ENCODE data around the gene EVA1B.

Gene EVA1B

GRCh38 chr1:36323636-36324352 lies at the start of gene EVA1B:
Gene EVA1B (minus strand): TSS chr1:36323645. CDS start chr1:36323037, 608 bp downstream.
- no peak for DNase-seq (ENCODE audit: low spot score in 2 of 2)
- Mint-ChIP-seq H3K27me3 (peaks cover 22% of the 10 kb centered on the region), H3K9me3 (no peaks in the 10 kb centered on the region), H3K4me3 (peak within 1 kb of the TSS; percentile 77), H3K4me1 (peaks cover 18% of the 10 kb centered on the region), H3K36me3 (no peaks in the 10 kb centered on the region), H3K27ac (no peak within 1 kb of the TSS)
- peak; percentile 18 for ATAC-seq (ENCODE audit: low read depth)

- H3K27me3 Mint-ChIP-seq, result no peaks in the 10 kb centered on the region
- no peak for ATAC-seq (ENCODE audit: low read depth)
- H3K4me3 Mint-ChIP-seq, result no peak overlapping the region
- peaks cover under 1% of the 10 kb centered on the region for H3K36me3 Mint-ChIP-seq
- H3K4me1 Mint-ChIP-seq, result peaks cover 41% of the 10 kb centered on the region
- no peak for DNase-seq (ENCODE audit: low spot score in 2 of 2)
- no peaks in the 10 kb centered on the region for H3K9me3 Mint-ChIP-seq
- peak overlapping the region; percentile 95 for H3K27ac Mint-ChIP-seq
Observed at GRCh38 chr1:36372617-36373016, 49.2 kb upstream of the EVA1B start.

GRCh38 chr1:36369061-36369861 lies 45.8 kb upstream of the EVA1B start:
- H3K36me3 Mint-ChIP-seq, result peaks cover 8% of the 10 kb centered on the region
- H3K4me1 Mint-ChIP-seq, result peaks cover 36% of the 10 kb centered on the region
- H3K4me3 Mint-ChIP-seq, result no peak overlapping the region
- no peaks in the 10 kb centered on the region for H3K9me3 Mint-ChIP-seq
- H3K27me3 Mint-ChIP-seq, result no peaks in the 10 kb centered on the region
- peak; percentile 88 to 89 for DNase-seq (ENCODE audit: low spot score in 2 of 2)
- no peak overlapping the region for H3K27ac Mint-ChIP-seq
- peak; percentile 50 for ATAC-seq (ENCODE audit: low read depth)

- Mint-ChIP-seq H3K4me3 (no peak overlapping the region), H3K27me3 (no peaks in the 10 kb centered on the region), H3K4me1 (peaks cover 23% of the 10 kb centered on the region), H3K36me3 (peaks cover 8% of the 10 kb centered on the region), H3K27ac (no peak overlapping the region), H3K9me3 (no peaks in the 10 kb centered on the region)
- DNase-seq (ENCODE audit: low spot score in 2 of 2), result no peak
- no peak for ATAC-seq (ENCODE audit: low read depth)
Observed at GRCh38 chr1:36367798-36368197, 44.4 kb upstream of the EVA1B start.

GRCh38 chr1:36367066-36367465 lies 43.6 kb upstream of the EVA1B start:
- Mint-ChIP-seq H3K4me1 (peaks cover 18% of the 10 kb centered on the region), H3K36me3 (peaks cover 8% of the 10 kb centered on the region), H3K4me3 (no peak overlapping the region), H3K27me3 (no peaks in the 10 kb centered on the region), H3K27ac (no peak overlapping the region), H3K9me3 (no peaks in the 10 kb centered on the region)
- DNase-seq (ENCODE audit: low spot score in 2 of 2), result no peak
- ATAC-seq (ENCODE audit: low read depth), result no peak

- Mint-ChIP-seq H3K27ac (peak overlapping the region; percentile 53), H3K27me3 (no peaks in the 10 kb centered on the region), H3K4me3 (no peak overlapping the region), H3K4me1 (peaks cover 22% of the 10 kb centered on the region), H3K9me3 (no peaks in the 10 kb centered on the region), H3K36me3 (peaks cover 11% of the 10 kb centered on the region)
- DNase-seq (ENCODE audit: low spot score in 2 of 2), result no peak
- peak; percentile 45 for ATAC-seq (ENCODE audit: low read depth)
Observed at GRCh38 chr1:36366091-36366661, 42.7 kb upstream of the EVA1B start.

GRCh38 chr1:36365381-36365780 lies 41.9 kb upstream of the EVA1B start:
- Mint-ChIP-seq H3K4me3 (no peak overlapping the region), H3K9me3 (no peaks in the 10 kb centered on the region), H3K36me3 (peaks cover 12% of the 10 kb centered on the region), H3K27me3 (no peaks in the 10 kb centered on the region), H3K4me1 (peaks cover 23% of the 10 kb centered on the region), H3K27ac (peak overlapping the region; percentile 53)
- no peak for ATAC-seq (ENCODE audit: low read depth)
- no peak for DNase-seq (ENCODE audit: low spot score in 2 of 2)

- Mint-ChIP-seq H3K27ac (peak overlapping the region; percentile 62), H3K4me3 (no peak overlapping the region), H3K36me3 (peaks cover 22% of the 10 kb centered on the region), H3K4me1 (peaks cover 11% of the 10 kb centered on the region), H3K27me3 (no peaks in the 10 kb centered on the region), H3K9me3 (no peaks in the 10 kb centered on the region)
- DNase-seq (ENCODE audit: low spot score in 2 of 2), result no peak
- ATAC-seq (ENCODE audit: low read depth), result peak; percentile 68
Observed at GRCh38 chr1:36359911-36360550, 36.6 kb upstream of the EVA1B start.

GRCh38 chr1:36359383-36359782 lies 35.9 kb upstream of the EVA1B start:
- Mint-ChIP-seq H3K36me3 (peaks cover 22% of the 10 kb centered on the region), H3K27ac (peak overlapping the region; percentile 62), H3K4me1 (peaks cover 10% of the 10 kb centered on the region), H3K4me3 (no peak overlapping the region), H3K9me3 (no peaks in the 10 kb centered on the region), H3K27me3 (no peaks in the 10 kb centered on the region)
- DNase-seq (ENCODE audit: low spot score in 2 of 2) (no peak), ATAC-seq (ENCODE audit: low read depth) (peak; percentile 76)

GRCh38 chr1:36358514-36359084 lies 35.2 kb upstream of the EVA1B start:
- H3K4me1 Mint-ChIP-seq, result peaks cover 10% of the 10 kb centered on the region
- DNase-seq (ENCODE audit: low spot score in 2 of 2) (no peak), ATAC-seq (ENCODE audit: low read depth) (no peak)
- H3K4me3 Mint-ChIP-seq, result no peak overlapping the region
- no peaks in the 10 kb centered on the region for H3K27me3 Mint-ChIP-seq
- H3K36me3 Mint-ChIP-seq, result peaks cover 26% of the 10 kb centered on the region
- H3K27ac Mint-ChIP-seq, result no peak overlapping the region
- H3K9me3 Mint-ChIP-seq, result no peaks in the 10 kb centered on the region

GRCh38 chr1:36355811-36356210 lies 32.4 kb upstream of the EVA1B start:
- Mint-ChIP-seq H3K4me3 (no peak overlapping the region), H3K27ac (no peak overlapping the region), H3K4me1 (peaks cover 9% of the 10 kb centered on the region), H3K9me3 (no peaks in the 10 kb centered on the region), H3K36me3 (peaks cover 29% of the 10 kb centered on the region), H3K27me3 (no peaks in the 10 kb centered on the region)
- ATAC-seq (ENCODE audit: low read depth), result no peak
- DNase-seq (ENCODE audit: low spot score in 2 of 2), result no peak

GRCh38 chr1:36354486-36354885 lies 31.0 kb upstream of the EVA1B start:
- ATAC-seq (ENCODE audit: low read depth) (no peak), DNase-seq (ENCODE audit: low spot score in 2 of 2) (no peak)
- H3K4me1 Mint-ChIP-seq, result peaks cover 7% of the 10 kb centered on the region
- no peaks in the 10 kb centered on the region for H3K9me3 Mint-ChIP-seq
- no peak overlapping the region for H3K4me3 Mint-ChIP-seq
- H3K27me3 Mint-ChIP-seq, result no peaks in the 10 kb centered on the region
- H3K27ac Mint-ChIP-seq, result no peak overlapping the region
- H3K36me3 Mint-ChIP-seq, result peaks cover 24% of the 10 kb centered on the region

- H3K27ac Mint-ChIP-seq, result no peak overlapping the region
- no peak overlapping the region for H3K4me3 Mint-ChIP-seq
- ATAC-seq (ENCODE audit: low read depth) (no peak), DNase-seq (ENCODE audit: low spot score in 2 of 2) (no peak)
- H3K9me3 Mint-ChIP-seq, result no peaks in the 10 kb centered on the region
- H3K4me1 Mint-ChIP-seq, result peaks cover 8% of the 10 kb centered on the region
- peaks cover 27% of the 10 kb centered on the region for H3K36me3 Mint-ChIP-seq
- no peaks in the 10 kb centered on the region for H3K27me3 Mint-ChIP-seq
Observed at GRCh38 chr1:36352910-36353878, 29.7 kb upstream of the EVA1B start.

Measured in memory B cell (primary cell).